Mesenteric fat pad (tissue), 1 donor: ENCODE data around the gene DDX54. TPM values are rescaled to one million over a fixed set of nuclear protein-coding genes. Genes with fewer than 3 reads are reported as not detected.

ENCODE experiments used
- microRNA-seq: library from miRNA; unstranded; fragments of <30 nt; microRNA quantifications from one replicate; pipeline ENCODE4 v1.2.0, GENCODE V29; 2020; ENCODE audit warnings: borderline number of aligned reads
- total RNA-seq: library from RNA; stranded (reverse); fragmentation: NEBNext Ultra II Directional; extraction: Animal tissue kit (Norgen Biotek cat#: 25700); gene quantifications from one replicate; pipeline ENCODE4 v1.2.1, GENCODE V29; 2021
- donor health status: DM: yes; HTN: yes; CAD: no.

Gene DDX54
- total RNA-seq, 1 donor from 2014 or later, result 46.3 TPM

Small RNA genes within 50 kb of the gene (microRNA-seq; reads per million reads assigned to microRNA genes)
- gene MIR7106, result not detected

Other genes with a start within 250 kb of the DDX54 start
- gene OAS3, start 247.0 kb downstream of the DDX54 start, total RNA-seq, result 34.7 TPM
- 36.6 TPM for gene OAS2, start 207.0 kb downstream of the DDX54 start, total RNA-seq
- gene DTX1, start 128.7 kb downstream of the DDX54 start, total RNA-seq, result 69.9 TPM
- gene RASAL1, start 49.7 kb downstream of the DDX54 start, total RNA-seq, result not detected
- gene CFAP73, start 35.8 kb downstream of the DDX54 start, total RNA-seq, result not detected
- gene RITA1, start 243 bp upstream of the DDX54 start, total RNA-seq, result 9.9 TPM
- gene TPCN1, start 36.0 kb upstream of the DDX54 start, total RNA-seq, result 37.1 TPM
- gene SLC8B1, start 149.6 kb upstream of the DDX54 start, total RNA-seq, result 28.5 TPM
- gene PLBD2, start 173.1 kb upstream of the DDX54 start, total RNA-seq, result 62.9 TPM
- 4.3 TPM for gene SDS, start 218.4 kb upstream of the DDX54 start, total RNA-seq
- 5.7 TPM for gene SDSL, start 236.9 kb upstream of the DDX54 start, total RNA-seq